ENCODE measurements around the gene PDE3A. TPM values are rescaled to one million over a fixed set of nuclear protein-coding genes. Genes with fewer than 3 reads are reported as not detected.

PDE3A gene
- total RNA-seq, 2 donors from 2014 or later: 78.3 to 110 TPM

DNA sequence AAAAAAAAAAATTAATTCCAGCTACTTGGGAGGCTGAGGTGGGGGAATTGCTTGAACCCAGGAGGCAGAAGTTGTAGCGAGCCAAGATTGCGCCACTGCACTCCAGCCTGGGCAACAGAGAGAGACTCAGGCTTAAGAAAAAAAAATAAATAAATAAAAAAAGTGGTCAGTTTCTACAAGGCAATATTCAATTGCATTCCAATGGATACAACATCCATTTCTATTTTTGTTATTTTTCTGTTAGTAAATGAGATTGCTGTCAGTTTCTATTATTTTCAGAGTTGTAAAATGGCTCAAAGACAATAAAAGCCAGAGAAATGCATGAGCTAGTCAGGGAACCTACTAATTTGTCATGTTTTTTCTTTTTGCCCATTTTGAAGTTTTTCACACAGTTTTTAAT lies 119.2 kb downstream of the PDE3A start:
- Histone ChIP-seq H3K27ac (no peak overlapping the region), H3K4me3 (no peak overlapping the region), H3K9me3 (no peaks in the 10 kb centered on the region), H3K27me3 (replicated peaks; ENCODE audit: insufficient read depth) (no peaks in the 10 kb centered on the region), H3K36me3 (no peaks in the 10 kb centered on the region), H3K4me1 (ENCODE audit: control insufficient read depth in 1 of 2, low read depth in 2 of 2) (peaks cover 21 to 76% of the 10 kb centered on the region in 2 donors)
- ATAC-seq (ENCODE audit: insufficient number of reproducible peaks, low FRiP score, low read depth) (no peak), DNase-seq (ENCODE audit: low spot score) (no peak)
- TF ChIP-seq CTCF (IDR thresholded peaks at IDR 0.05): no peak

GRCh38 chr12:20489645-20490044 lies 121.3 kb downstream of the PDE3A start:
- Histone ChIP-seq H3K27ac (peak overlapping the region in 1 of 2 donors; percentile 22), H3K27me3 (replicated peaks; ENCODE audit: insufficient read depth) (no peaks in the 10 kb centered on the region), H3K36me3 (no peaks in the 10 kb centered on the region), H3K9me3 (no peaks in the 10 kb centered on the region), H3K4me1 (ENCODE audit: control insufficient read depth in 1 of 2, low read depth in 2 of 2) (peaks cover 32 to 79% of the 10 kb centered on the region in 2 donors), H3K4me3 (no peak overlapping the region)
- no peak for ATAC-seq (ENCODE audit: insufficient number of reproducible peaks, low FRiP score, low read depth)
- TF ChIP-seq CTCF (IDR thresholded peaks at IDR 0.05): no peak
- DNase-seq (ENCODE audit: low spot score): no peak

GRCh38 chr12:20490213-20490612 lies 121.9 kb downstream of the PDE3A start:
- H3K4me3 ChIP-seq: no peak overlapping the region
- TF ChIP-seq CTCF (IDR thresholded peaks at IDR 0.05): no peak
- H3K4me1 ChIP-seq (ENCODE audit: control insufficient read depth in 1 of 2, low read depth in 2 of 2): peaks cover 34 to 79% of the 10 kb centered on the region in 2 donors
- H3K9me3 ChIP-seq: no peaks in the 10 kb centered on the region
- DNase-seq (ENCODE audit: low spot score) (no peak), ATAC-seq (ENCODE audit: insufficient number of reproducible peaks, low FRiP score, low read depth) (no peak)
- no peak overlapping the region for H3K27ac ChIP-seq
- H3K36me3 ChIP-seq: no peaks in the 10 kb centered on the region
- H3K27me3 ChIP-seq (replicated peaks; ENCODE audit: insufficient read depth): no peaks in the 10 kb centered on the region

DNA sequence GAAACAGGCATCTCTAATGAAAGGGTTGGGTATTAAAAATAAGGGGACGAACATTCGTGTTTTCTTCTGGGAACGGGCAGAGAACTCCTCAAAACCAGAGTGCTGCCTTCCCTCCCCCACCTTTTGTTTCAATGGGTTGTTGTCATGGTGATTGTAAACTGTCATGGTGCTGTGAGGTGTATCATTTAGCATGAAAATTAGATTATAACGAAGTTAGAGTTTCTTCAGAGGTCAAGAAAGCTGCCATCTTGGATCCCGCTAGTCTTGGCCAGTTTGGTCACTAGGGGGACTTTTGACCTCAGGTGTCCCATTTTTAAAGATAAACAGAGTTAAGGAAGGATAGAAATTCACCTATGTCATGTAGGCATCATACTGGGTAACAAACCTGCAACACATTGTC lies 123.0 kb downstream of the PDE3A start:
- no peak for TF ChIP-seq CTCF (IDR thresholded peaks at IDR 0.05)
- DNase-seq (ENCODE audit: low spot score) (no peak), ATAC-seq (ENCODE audit: insufficient number of reproducible peaks, low FRiP score, low read depth) (no peak)
- Histone ChIP-seq H3K36me3 (no peaks in the 10 kb centered on the region), H3K27ac (no peak overlapping the region), H3K27me3 (replicated peaks; ENCODE audit: insufficient read depth) (no peaks in the 10 kb centered on the region), H3K9me3 (no peaks in the 10 kb centered on the region), H3K4me1 (ENCODE audit: control insufficient read depth in 1 of 2, low read depth in 2 of 2) (peaks cover 39 to 81% of the 10 kb centered on the region in 2 donors), H3K4me3 (no peak overlapping the region)

- Histone ChIP-seq H3K9me3 (no peaks in the 10 kb centered on the region), H3K4me3 (peak overlapping the region; percentile 0), H3K36me3 (no peaks in the 10 kb centered on the region), H3K27me3 (replicated peaks; ENCODE audit: insufficient read depth) (no peaks in the 10 kb centered on the region), H3K27ac (peak overlapping the region; percentile 34 to 52), H3K4me1 (ENCODE audit: control insufficient read depth in 1 of 2, low read depth in 2 of 2) (peaks cover 43 to 80% of the 10 kb centered on the region in 2 donors)
- no peak for TF ChIP-seq CTCF (IDR thresholded peaks at IDR 0.05)
- peak; percentile 74 for ATAC-seq (ENCODE audit: insufficient number of reproducible peaks, low FRiP score, low read depth)
- peak; percentile 31 for DNase-seq (ENCODE audit: low spot score)
Observed at GRCh38 chr12:20492251-20492760, 124.0 kb downstream of the PDE3A start.

All from thoracic aorta (tissue), 2 donors.